Choroid plexus epithelial cell (primary cell): ENCODE results near the gene KIRREL3.

Experiments used
- DNase-seq: peaks from one replicate; pipeline ENCODE4 v3.0.0-alpha.2; 2010; ENCODE audit warnings: low read depth
- H3K4me3 ChIP-seq: 2 replicates; pipeline ENCODE4 v1.5.1; 2011; ENCODE audit warnings: low read depth, mild to moderate bottlenecking, control low read depth, low read length, moderate library complexity
- TF ChIP-seq, protein P1 (sequence below): conservative IDR thresholded peaks from 2 replicates; pipeline ENCODE4 v1.5.1; 2011; ENCODE audit warnings: low read depth, mild to moderate bottlenecking, control low read depth, inconsistent platforms, low read length, moderate library complexity

Gene KIRREL3

DNA sequence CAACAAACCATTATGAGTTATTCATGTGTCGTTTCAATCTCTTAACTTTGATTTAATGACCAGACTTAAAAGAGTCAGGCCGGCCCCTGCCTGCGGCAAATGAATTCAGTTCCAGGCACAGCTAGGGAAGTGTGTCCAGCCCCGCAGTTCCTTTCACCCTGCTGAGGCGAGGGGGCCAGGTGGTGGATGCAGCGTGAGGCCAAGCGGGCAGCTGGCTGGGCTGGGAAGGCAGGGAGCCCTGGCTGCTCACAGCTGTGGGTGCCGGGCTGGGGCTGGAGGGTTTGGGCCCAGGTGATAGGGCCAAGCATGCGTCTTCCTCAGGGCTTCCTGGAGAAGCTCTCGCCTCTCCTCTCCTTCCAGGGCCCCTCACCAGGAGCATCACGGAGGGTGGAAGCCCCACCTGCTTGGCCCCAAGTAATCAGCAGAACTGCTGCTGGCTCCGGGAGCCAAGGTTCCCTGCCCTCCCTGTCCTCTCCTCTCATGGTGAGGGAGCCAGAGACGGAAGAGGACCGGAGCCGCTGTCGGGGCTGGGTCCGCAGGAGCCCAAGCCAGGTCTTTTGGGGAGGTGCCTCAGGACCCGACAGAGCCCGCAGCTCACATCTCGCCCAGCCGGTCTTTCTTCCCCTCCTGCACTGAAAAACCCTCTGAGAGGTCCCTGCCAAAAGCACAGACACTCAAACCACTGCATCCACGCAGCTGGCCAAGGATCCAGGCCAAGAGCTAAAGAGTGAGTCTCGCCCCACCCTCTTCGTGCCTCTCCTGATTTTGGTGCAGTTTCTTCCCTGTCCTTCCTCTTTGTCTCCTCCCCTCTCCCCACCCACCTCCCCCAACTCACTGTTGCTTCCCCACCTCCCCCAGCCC, 548.1 kb downstream of the KIRREL3 start:
- TF ChIP-seq, protein P1, sequence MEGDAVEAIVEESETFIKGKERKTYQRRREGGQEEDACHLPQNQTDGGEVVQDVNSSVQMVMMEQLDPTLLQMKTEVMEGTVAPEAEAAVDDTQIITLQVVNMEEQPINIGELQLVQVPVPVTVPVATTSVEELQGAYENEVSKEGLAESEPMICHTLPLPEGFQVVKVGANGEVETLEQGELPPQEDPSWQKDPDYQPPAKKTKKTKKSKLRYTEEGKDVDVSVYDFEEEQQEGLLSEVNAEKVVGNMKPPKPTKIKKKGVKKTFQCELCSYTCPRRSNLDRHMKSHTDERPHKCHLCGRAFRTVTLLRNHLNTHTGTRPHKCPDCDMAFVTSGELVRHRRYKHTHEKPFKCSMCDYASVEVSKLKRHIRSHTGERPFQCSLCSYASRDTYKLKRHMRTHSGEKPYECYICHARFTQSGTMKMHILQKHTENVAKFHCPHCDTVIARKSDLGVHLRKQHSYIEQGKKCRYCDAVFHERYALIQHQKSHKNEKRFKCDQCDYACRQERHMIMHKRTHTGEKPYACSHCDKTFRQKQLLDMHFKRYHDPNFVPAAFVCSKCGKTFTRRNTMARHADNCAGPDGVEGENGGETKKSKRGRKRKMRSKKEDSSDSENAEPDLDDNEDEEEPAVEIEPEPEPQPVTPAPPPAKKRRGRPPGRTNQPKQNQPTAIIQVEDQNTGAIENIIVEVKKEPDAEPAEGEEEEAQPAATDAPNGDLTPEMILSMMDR = no peak
- H3K4me3 ChIP-seq = no peak overlapping the region
- DNase-seq = no peak

DNA sequence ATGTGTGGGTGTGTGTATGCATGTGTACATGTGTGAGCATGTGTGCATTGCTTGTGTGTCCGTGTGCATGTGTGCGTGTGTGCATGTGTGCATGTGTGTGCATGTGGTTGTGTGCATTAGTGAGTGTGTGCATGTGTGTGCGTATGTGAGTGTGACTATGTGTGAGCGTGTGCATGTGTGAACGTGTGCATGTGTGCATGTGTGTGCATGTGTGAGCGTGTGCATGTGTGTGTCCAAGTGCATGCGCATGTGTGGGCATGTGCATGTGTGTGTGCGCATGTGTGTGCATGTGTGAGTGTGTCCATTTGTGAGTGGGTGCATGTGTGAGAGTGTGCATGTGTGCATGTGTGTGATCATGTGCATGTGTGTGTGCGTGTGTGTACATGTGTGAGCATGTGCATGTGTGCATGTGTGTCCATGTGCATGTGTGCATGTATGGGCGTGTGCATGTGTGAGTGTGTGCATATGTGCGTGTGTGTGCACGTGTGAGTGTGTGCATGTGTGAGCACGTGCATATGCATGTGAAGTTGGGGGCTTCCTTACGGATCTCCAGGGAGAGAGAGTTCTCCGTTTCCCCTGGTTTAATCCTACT, 549.3 kb downstream of the KIRREL3 start:
- H3K4me3 ChIP-seq = no peak overlapping the region
- TF ChIP-seq, protein P1 = no peak
- DNase-seq = no peak

DNA sequence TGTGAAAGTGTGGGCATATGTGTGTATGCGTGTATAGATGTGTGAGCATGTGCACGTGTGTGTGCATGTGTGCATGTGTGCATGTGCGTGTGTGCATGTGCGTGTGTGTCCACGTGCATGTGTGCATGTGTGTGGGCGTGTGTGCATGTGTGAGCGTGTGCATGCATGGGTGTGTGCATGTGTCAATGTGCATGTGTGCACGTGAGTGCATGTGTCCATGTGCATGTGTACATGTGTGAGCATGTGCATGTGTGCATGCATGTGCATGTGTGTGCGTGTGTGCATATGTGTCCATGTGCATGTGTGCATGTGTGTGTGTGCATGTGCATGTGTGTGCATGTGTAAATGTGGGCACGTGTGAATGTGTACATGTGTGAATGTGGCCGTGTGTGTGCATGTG, 549.8 kb downstream of the KIRREL3 start:
- TF ChIP-seq, protein P1 = no peak
- no peak overlapping the region for H3K4me3 ChIP-seq
- no peak for DNase-seq

DNA sequence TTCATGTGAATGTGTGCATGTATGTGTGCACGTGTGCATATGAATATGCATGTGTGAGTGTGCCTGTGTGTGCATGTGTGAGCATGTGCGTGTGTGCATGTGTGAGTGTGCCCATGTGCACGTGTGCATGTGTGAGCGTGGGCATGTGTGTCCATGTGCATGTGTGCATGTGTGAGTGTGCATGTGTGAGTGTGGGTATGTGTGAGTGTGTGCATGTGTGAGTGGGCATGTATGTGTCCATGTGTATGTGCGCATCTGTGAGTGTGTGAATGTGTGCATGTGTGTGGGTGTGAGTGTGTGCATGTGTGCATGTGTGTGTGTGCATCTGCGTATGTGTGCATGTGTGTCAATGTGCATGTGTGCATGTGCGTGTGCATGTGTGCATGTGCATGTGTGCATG, 550.4 kb downstream of the KIRREL3 start:
- H3K4me3 ChIP-seq = no peak overlapping the region
- DNase-seq = no peak
- TF ChIP-seq, protein P1 = no peak

DNA sequence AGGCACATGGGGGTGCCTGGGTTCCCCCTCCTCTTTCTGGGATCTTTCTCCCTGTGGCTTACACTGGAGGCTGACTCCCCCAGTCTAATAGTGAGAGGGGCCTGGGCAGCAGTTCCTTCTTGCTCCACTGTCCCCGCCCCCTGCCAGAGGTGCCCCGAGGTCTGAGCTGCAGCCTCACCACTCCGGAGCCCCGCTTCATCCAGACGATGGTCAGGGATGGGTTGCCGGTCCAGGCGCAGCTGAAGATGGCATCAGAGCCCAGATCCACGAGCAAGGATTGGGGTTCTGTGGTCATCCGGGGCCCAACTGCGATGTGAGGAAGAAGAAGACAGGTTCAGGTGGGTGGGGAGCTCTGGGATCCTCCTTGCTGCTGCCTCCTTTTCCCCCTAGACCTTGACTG, 554.0 kb downstream of the KIRREL3 start:
- no peak overlapping the region for H3K4me3 ChIP-seq
- no peak for DNase-seq

DNA sequence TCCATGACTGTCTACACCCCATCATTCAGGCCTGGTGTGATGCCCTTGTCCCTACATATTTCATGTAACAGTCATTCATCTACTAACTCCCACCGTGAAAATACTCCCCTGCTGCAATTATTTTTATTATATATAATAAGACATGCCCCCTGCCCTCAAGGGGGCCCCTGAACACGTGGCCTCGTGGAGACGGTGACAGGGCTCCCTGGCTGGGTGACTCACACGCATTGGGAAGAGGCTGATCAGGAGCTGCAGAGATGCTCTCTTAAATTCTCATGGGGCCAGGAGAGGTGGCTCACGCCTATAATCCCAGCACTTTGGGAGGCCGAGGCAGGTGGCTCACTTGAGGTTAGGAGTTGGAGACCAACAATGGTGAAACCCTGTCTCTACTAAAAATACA, 556.5 kb downstream of the KIRREL3 start:
- TF ChIP-seq, protein P1 = no peak
- H3K4me3 ChIP-seq = no peak overlapping the region
- no peak for DNase-seq

More for the DNA sequence above, 554.0 kb downstream of the KIRREL3 start:
- TF ChIP-seq, protein P1 = no peak
